GM12878 (cell line): ENCODE data around the gene TTI1. TPM values are rescaled to one million over a fixed set of nuclear protein-coding genes. Genes with fewer than 3 reads are reported as not detected.

Experiments
- BCL11A ChIP-seq: IDR thresholded peaks from 2 replicates; pipeline ENCODE4 v1.6.1; 2011; ENCODE audit warnings: low read depth, low read length
- BCL3 ChIP-seq: IDR thresholded peaks from 2 replicates; pipeline ENCODE4 v1.6.1; 2011; ENCODE audit warnings: borderline replicate concordance, low read depth, mild to moderate bottlenecking, moderate library complexity, low read length; ENCODE audit not compliant: insufficient read depth, poor library complexity, severe bottlenecking
- CBFB ChIP-seq: IDR thresholded peaks from 2 replicates; pipeline ENCODE4 v1.6.1; 2016; ENCODE audit warnings: antibody characterized with exemption, low read depth
- E2F8 ChIP-seq: fragments of 450-650 bp; IDR thresholded peaks from 2 replicates; pipeline ENCODE4 v1.6.1; 2018; ENCODE audit warnings: mild to moderate bottlenecking, low read depth, moderate library complexity; ENCODE audit not compliant: partially characterized antibody
- HDGF ChIP-seq: fragments of 450-650 bp; IDR thresholded peaks from 2 replicates; pipeline ENCODE4 v1.6.1; 2016; ENCODE audit warnings: antibody characterized with exemption
- IRF5 ChIP-seq: fragments of 450-650 bp; IDR thresholded peaks from 2 replicates; pipeline ENCODE4 v1.6.1; 2017; ENCODE audit warnings: borderline replicate concordance
- KDM1A ChIP-seq: fragments of 200-600 bp; sonication (generic); IDR thresholded peaks from 2 replicates; pipeline ENCODE4 v1.6.1; 2016; ENCODE audit warnings: borderline replicate concordance
- PAX8 ChIP-seq: fragments of 450-650 bp; IDR thresholded peaks from 2 replicates; pipeline ENCODE4 v1.6.1; 2017; ENCODE audit warnings: mild to moderate bottlenecking, moderate library complexity
- POLR2AphosphoS2 ChIP-seq: IDR thresholded peaks from 2 replicates; pipeline ENCODE4 v1.6.1; 2011; ENCODE audit warnings: low read depth, mild to moderate bottlenecking, low read length, improper control_type of control experiment, moderate library complexity
- POLR2AphosphoS5 ChIP-seq: IDR thresholded peaks from 2 replicates; pipeline ENCODE4 v1.6.1; 2011; ENCODE audit warnings: mild to moderate bottlenecking, low read length, inconsistent platforms
- REST ChIP-seq: IDR thresholded peaks from 2 replicates; pipeline ENCODE4 v1.6.1; 2012; ENCODE audit warnings: mild to moderate bottlenecking, low read depth, low read length
- SMAD5 ChIP-seq: IDR thresholded peaks from 2 replicates; pipeline ENCODE4 v1.6.1; 2016; ENCODE audit warnings: antibody characterized with exemption, low read depth
- SMARCA5 ChIP-seq: fragments of 450-650 bp; IDR thresholded peaks from 2 replicates; pipeline ENCODE4 v1.6.1; 2017; ENCODE audit warnings: mild to moderate bottlenecking
- USF2 ChIP-seq: IDR thresholded peaks from 2 replicates; pipeline ENCODE4 v1.6.1; 2011; ENCODE audit warnings: low read depth, low read length, improper control_type of control experiment, borderline replicate concordance
- ZNF207 ChIP-seq: fragments of 450-650 bp; IDR thresholded peaks from 2 replicates; pipeline ENCODE4 v1.6.1; 2014; ENCODE audit warnings: antibody characterized with exemption, mild to moderate bottlenecking, borderline replicate concordance
- ZNF592 ChIP-seq: fragments of 450-650 bp; IDR thresholded peaks from 2 replicates; pipeline ENCODE4 v1.6.1; 2017; ENCODE audit warnings: mild to moderate bottlenecking, moderate library complexity
- polyA plus RNA-seq, 11 experiments: library from polyadenylated mRNA; depleted of rRNA in 4 of 11; unstranded in 6 of 11; stranded (reverse) in 5 of 11; fragments of >200 nt; fragmentation: Nextera tagmentation in 4 of 11; fragmentation: Illumina TruSeq in 1 of 11; extraction: Ambion mirVana in 4 of 11; extraction: Trizol in 1 of 11; gene quantifications; 1 replicate in 1 of 11; 2 replicates in 10 of 11; pipeline versions ENCODE4 v1.2.1 to v1.2.3, GENCODE V29; 2011 to 2016; ENCODE audit warnings: inconsistent platforms in 2 of 11, missing spikeins in 2 of 11, low read depth in 1 of 11
- total RNA-seq, 4 experiments: library from RNA; depleted of rRNA in 3 of 4; stranded (reverse); fragments of >200 nt in 3 of 4; fragmentation: Illumina TruSeq in 1 of 4; extraction: Trizol in 1 of 4; gene quantifications; 2 replicates each; pipeline versions ENCODE4 v1.2.1 to v1.2.3, GENCODE V29; 2013 to 2021

Gene TTI1
- total and polyA plus RNA-seq, 10 of the 15 experiments (the other 5 are each of a cell fraction or from before 2014, with no cell fraction given) = 5.3 to 44.6 (median 24.9) TPM

GRCh38 chr20:37990571-37991151 lies 42.6 kb downstream of the TTI1 start (continued):
- TF ChIP-seq BCL3 = peak; percentile 80
- TF ChIP-seq ZNF592 = no peak
- TF ChIP-seq SMARCA5 = no peak
- peak; percentile 44; the same call in 1 of the 2 replicates for TF ChIP-seq IRF5
- no peak for TF ChIP-seq ZNF207
- no peak for TF ChIP-seq POLR2AphosphoS2
- no peak for TF ChIP-seq POLR2AphosphoS5
- no peak for TF ChIP-seq USF2
- TF ChIP-seq KDM1A = no peak
- TF ChIP-seq PAX8 = no peak
- no peak for TF ChIP-seq SMAD5
- peak; percentile 82 for TF ChIP-seq HDGF
- TF ChIP-seq REST = no peak
- TF ChIP-seq CBFB = peak; percentile 99
- peak; percentile 99 for TF ChIP-seq BCL11A
- no peak for TF ChIP-seq E2F8
